Activated naive CD8-positive, alpha-beta T cell treated with anti-CD3 and anti-CD28 coated beads, Interleukin-2, amount 10 ng/mL, durations not matched to agents 7 days and 5 days (primary cell): ENCODE data around the gene MBD5. TPM values are rescaled to one million over a fixed set of nuclear protein-coding genes. Genes with fewer than 3 reads are reported as not detected.

ENCODE experiments used
- ATAC-seq: fragments of 150-1000 bp; cut with Tn5 transposase; one replicate; pipeline ENCODE4 v1.10.0; 2021; ENCODE audit warnings: low read depth, moderate library complexity
- POLR2A ChIA-PET: fragments of 350-600 bp; sonication (Branson Sonifier 250); formaldehyde crosslinking; loops from one replicate; lab custom pipeline; 2021; ENCODE audit warnings: antibody characterized with exemption; lab: Charles Lee
- DNase-seq: peaks from one replicate; pipeline ENCODE4 v3.0.0; 2021
- H3K27ac Mint-ChIP-seq: one replicate; pipeline ENCODE4 v1.8.0; 2022; ENCODE audit warnings: mild to moderate bottlenecking, mixed read lengths
- H3K27me3 Mint-ChIP-seq: one replicate; pipeline ENCODE4 v1.8.0; 2022; ENCODE audit warnings: mild to moderate bottlenecking, moderate library complexity, mixed read lengths
- H3K36me3 Mint-ChIP-seq: one replicate; pipeline ENCODE4 v1.8.0; 2021; ENCODE audit warnings: mild to moderate bottlenecking, mixed read lengths
- H3K4me1 Mint-ChIP-seq: one replicate; pipeline ENCODE4 v1.8.0; 2021; ENCODE audit warnings: mixed read lengths
- H3K4me3 Mint-ChIP-seq: one replicate; pipeline ENCODE4 v1.8.0; 2022; ENCODE audit warnings: mild to moderate bottlenecking, moderate library complexity, mixed read lengths
- H3K9me3 Mint-ChIP-seq: one replicate; pipeline ENCODE4 v1.8.0; 2021; ENCODE audit warnings: mixed read lengths
- total RNA-seq, 2 experiments: library from RNA; stranded (reverse); gene quantifications; one replicate each; pipeline ENCODE4 v1.2.3, GENCODE V29; 2021

MBD5 gene
- total RNA-seq, 2 experiments from 2014 or later, result 49.8 to 51.4 TPM

GRCh38 chr2:148221926-148222325 lies 201.0 kb downstream of the MBD5 start:
- DNase-seq (no peak), ATAC-seq (no peak)
- Mint-ChIP-seq H3K4me1 (no peaks in the 10 kb centered on the region), H3K9me3 (peaks cover 10% of the 10 kb centered on the region), H3K27me3 (no peaks in the 10 kb centered on the region), H3K4me3 (no peak overlapping the region), H3K36me3 (peaks cover 13% of the 10 kb centered on the region), H3K27ac (no peak overlapping the region)
- POLR2A ChIA-PET, result no interaction called here

GRCh38 chr2:148231858-148232257 lies 211.0 kb downstream of the MBD5 start:
- ATAC-seq (no peak), DNase-seq (no peak)
- H3K4me3 Mint-ChIP-seq, result no peak overlapping the region
- POLR2A ChIA-PET, result no interaction called here
- H3K36me3 Mint-ChIP-seq, result peaks cover 35% of the 10 kb centered on the region
- peaks cover 9% of the 10 kb centered on the region for H3K9me3 Mint-ChIP-seq
- H3K27ac Mint-ChIP-seq, result no peak overlapping the region
- H3K4me1 Mint-ChIP-seq, result no peaks in the 10 kb centered on the region
- H3K27me3 Mint-ChIP-seq, result no peaks in the 10 kb centered on the region

GRCh38 chr2:148234143-148234542 lies 213.3 kb downstream of the MBD5 start:
- H3K36me3 Mint-ChIP-seq, result peaks cover 40% of the 10 kb centered on the region
- no peak overlapping the region for H3K27ac Mint-ChIP-seq
- POLR2A ChIA-PET, result no interaction called here
- H3K27me3 Mint-ChIP-seq, result no peaks in the 10 kb centered on the region
- DNase-seq, result no peak
- no peaks in the 10 kb centered on the region for H3K4me1 Mint-ChIP-seq
- peaks cover 10% of the 10 kb centered on the region for H3K9me3 Mint-ChIP-seq
- H3K4me3 Mint-ChIP-seq, result no peak overlapping the region
- no peak for ATAC-seq

GRCh38 chr2:148237911-148238310 lies 217.0 kb downstream of the MBD5 start:
- H3K4me3 Mint-ChIP-seq, result no peak overlapping the region
- DNase-seq (no peak), ATAC-seq (no peak)
- POLR2A ChIA-PET, result no interaction called here
- peaks cover 14% of the 10 kb centered on the region for H3K9me3 Mint-ChIP-seq
- H3K36me3 Mint-ChIP-seq, result peaks cover 45% of the 10 kb centered on the region
- peaks cover 1% of the 10 kb centered on the region for H3K4me1 Mint-ChIP-seq
- H3K27me3 Mint-ChIP-seq, result no peaks in the 10 kb centered on the region
- H3K27ac Mint-ChIP-seq, result no peak overlapping the region

- ATAC-seq, result no peak
- H3K27me3 Mint-ChIP-seq, result no peaks in the 10 kb centered on the region
Observed at GRCh38 chr2:148238561-148238960, 217.7 kb downstream of the MBD5 start.

GRCh38 chr2:148240838-148241237 lies 219.9 kb downstream of the MBD5 start:
- H3K4me3 Mint-ChIP-seq, result no peak overlapping the region
- peaks cover 42% of the 10 kb centered on the region for H3K36me3 Mint-ChIP-seq
- H3K27ac Mint-ChIP-seq, result no peak overlapping the region
- POLR2A ChIA-PET, result no interaction called here
- ATAC-seq (no peak), DNase-seq (no peak)
- H3K4me1 Mint-ChIP-seq, result peaks cover 1% of the 10 kb centered on the region
- H3K27me3 Mint-ChIP-seq, result no peaks in the 10 kb centered on the region
- peaks cover 14% of the 10 kb centered on the region for H3K9me3 Mint-ChIP-seq

More at GRCh38 chr2:148238561-148238960, 217.7 kb downstream of the MBD5 start:
- POLR2A ChIA-PET, result no interaction called here
- Mint-ChIP-seq H3K4me1 (peaks cover 1% of the 10 kb centered on the region), H3K27ac (no peak overlapping the region), H3K36me3 (peaks cover 45% of the 10 kb centered on the region), H3K9me3 (peaks cover 14% of the 10 kb centered on the region), H3K4me3 (no peak overlapping the region)
- DNase-seq, result no peak

GRCh38 chr2:148244593-148245292 lies 223.9 kb downstream of the MBD5 start:
- Mint-ChIP-seq H3K36me3 (peaks cover 17% of the 10 kb centered on the region), H3K9me3 (peaks cover 6% of the 10 kb centered on the region), H3K4me3 (no peak overlapping the region), H3K4me1 (peaks cover 1% of the 10 kb centered on the region), H3K27ac (no peak overlapping the region), H3K27me3 (no peaks in the 10 kb centered on the region)
- DNase-seq (no peak), ATAC-seq (no peak)
- POLR2A ChIA-PET, result no interaction called here

- DNase-seq (no peak), ATAC-seq (no peak)
- H3K4me1 Mint-ChIP-seq, result no peaks in the 10 kb centered on the region
- H3K27ac Mint-ChIP-seq, result no peak overlapping the region
- POLR2A ChIA-PET, result no interaction called here
- no peaks in the 10 kb centered on the region for H3K27me3 Mint-ChIP-seq
- H3K4me3 Mint-ChIP-seq, result no peak overlapping the region
- peaks cover 27% of the 10 kb centered on the region for H3K9me3 Mint-ChIP-seq
- H3K36me3 Mint-ChIP-seq, result peaks cover 36% of the 10 kb centered on the region
Observed at GRCh38 chr2:148251993-148252392, 231.1 kb downstream of the MBD5 start.

GRCh38 chr2:148252646-148253045 lies 231.8 kb downstream of the MBD5 start:
- H3K27ac Mint-ChIP-seq, result no peak overlapping the region
- H3K27me3 Mint-ChIP-seq, result no peaks in the 10 kb centered on the region
- ATAC-seq (no peak), DNase-seq (no peak)
- H3K9me3 Mint-ChIP-seq, result peaks cover 29% of the 10 kb centered on the region
- peaks cover 36% of the 10 kb centered on the region for H3K36me3 Mint-ChIP-seq
- no peak overlapping the region for H3K4me3 Mint-ChIP-seq
- no peaks in the 10 kb centered on the region for H3K4me1 Mint-ChIP-seq
- POLR2A ChIA-PET, result no interaction called here

- H3K36me3 Mint-ChIP-seq, result peaks cover 43% of the 10 kb centered on the region
- H3K4me3 Mint-ChIP-seq, result no peak overlapping the region
- no peaks in the 10 kb centered on the region for H3K4me1 Mint-ChIP-seq
- ATAC-seq (no peak), DNase-seq (no peak)
- POLR2A ChIA-PET, result no interaction called here
- peaks cover 29% of the 10 kb centered on the region for H3K9me3 Mint-ChIP-seq
- no peaks in the 10 kb centered on the region for H3K27me3 Mint-ChIP-seq
- no peak overlapping the region for H3K27ac Mint-ChIP-seq
Observed at GRCh38 chr2:148253685-148254084, 232.8 kb downstream of the MBD5 start.

GRCh38 chr2:148255929-148256328 lies 235.0 kb downstream of the MBD5 start:
- H3K27me3 Mint-ChIP-seq, result no peaks in the 10 kb centered on the region
- POLR2A ChIA-PET, result no interaction called here
- H3K36me3 Mint-ChIP-seq, result peaks cover 53% of the 10 kb centered on the region
- ATAC-seq (no peak), DNase-seq (no peak)
- H3K4me3 Mint-ChIP-seq, result no peak overlapping the region
- no peaks in the 10 kb centered on the region for H3K4me1 Mint-ChIP-seq
- no peak overlapping the region for H3K27ac Mint-ChIP-seq
- H3K9me3 Mint-ChIP-seq, result peaks cover 39% of the 10 kb centered on the region

GRCh38 chr2:148257276-148257675 lies 236.4 kb downstream of the MBD5 start:
- Mint-ChIP-seq H3K4me3 (no peak overlapping the region), H3K36me3 (peaks cover 49% of the 10 kb centered on the region), H3K27me3 (no peaks in the 10 kb centered on the region), H3K27ac (no peak overlapping the region), H3K9me3 (peaks cover 33% of the 10 kb centered on the region), H3K4me1 (no peaks in the 10 kb centered on the region)
- ATAC-seq (no peak), DNase-seq (no peak)
- POLR2A ChIA-PET, result no interaction called here

- Mint-ChIP-seq H3K4me3 (no peak overlapping the region), H3K9me3 (peaks cover 31% of the 10 kb centered on the region), H3K27me3 (no peaks in the 10 kb centered on the region), H3K4me1 (no peaks in the 10 kb centered on the region), H3K27ac (no peak overlapping the region), H3K36me3 (peaks cover 46% of the 10 kb centered on the region)
- POLR2A ChIA-PET, result no interaction called here
- DNase-seq (no peak), ATAC-seq (no peak)
Observed at GRCh38 chr2:148258124-148258523, 237.2 kb downstream of the MBD5 start.

- DNase-seq (no peak), ATAC-seq (no peak)
- Mint-ChIP-seq H3K27ac (no peak overlapping the region), H3K27me3 (no peaks in the 10 kb centered on the region), H3K36me3 (peaks cover 33% of the 10 kb centered on the region), H3K4me1 (no peaks in the 10 kb centered on the region), H3K4me3 (no peak overlapping the region), H3K9me3 (peaks cover 18% of the 10 kb centered on the region)
- POLR2A ChIA-PET, result no interaction called here
Observed at GRCh38 chr2:148259674-148260073, 238.8 kb downstream of the MBD5 start.
